K562 (cell line): ENCODE measurements around the gene ATP5PO. TPM values are rescaled to one million over a fixed set of nuclear protein-coding genes. Genes with fewer than 3 reads are reported as not detected.

Source experiments
- CREB1 ChIP-seq, 2 experiments: sonication (generic) in 1 of 2; formaldehyde crosslinking in 1 of 2; IDR thresholded peaks; 2 replicates each; pipeline versions ENCODE4 v1.6.1 to v1.8.0; 2012 to 2022; ENCODE audit warnings: inconsistent platforms in 1 of 2, mild to moderate bottlenecking in 1 of 2, missing genetic modification reagents in 1 of 2, moderate library complexity in 1 of 2
- HEY1 ChIP-seq: fragments of 250-450 bp; sonication (Bioruptor Pico); IDR thresholded peaks from 2 replicates; pipeline ENCODE4 v1.5.0; 2020; ENCODE audit warnings: mild to moderate bottlenecking, moderate library complexity, borderline replicate concordance
- HMG20B ChIP-seq: fragments of 250-450 bp; sonication (Bioruptor Pico); IDR thresholded peaks from 2 replicates; pipeline ENCODE4 v1.5.0; 2021; ENCODE audit warnings: mild to moderate bottlenecking
- MXI1 ChIP-seq: IDR thresholded peaks from 2 replicates; pipeline ENCODE4 v1.6.1; 2011; ENCODE audit warnings: low read depth, mild to moderate bottlenecking, improper control_type of control experiment, low read length
- MYC ChIP-seq, 2 experiments: fragments of 250-450 bp in 1 of 2; sonication (Bioruptor Pico) in 1 of 2; IDR thresholded peaks; 2 replicates each; pipeline versions ENCODE4 v1.5.1 to v1.6.1; 2012 to 2021; ENCODE audit warnings: low read depth in 2 of 2, borderline replicate concordance in 1 of 2, improper control_type of control experiment in 1 of 2, low read length in 1 of 2, mild to moderate bottlenecking in 1 of 2, moderate library complexity in 1 of 2
- NFRKB ChIP-seq: fragments of 450-650 bp; IDR thresholded peaks from 2 replicates; pipeline ENCODE4 v1.6.1; 2016; ENCODE audit warnings: low read depth
- RAD21 ChIP-seq, 2 experiments: fragments of 250-450 bp in 1 of 2; fragments of 450-650 bp in 1 of 2; sonication (Bioruptor Pico) in 1 of 2; formaldehyde crosslinking in 1 of 2; IDR thresholded peaks in 1 of 2; conservative IDR thresholded peaks in 1 of 2; 2 replicates each; pipeline versions ENCODE4 v1.4.0 to v1.8.0; 2020 to 2022; ENCODE audit warnings: mild to moderate bottlenecking in 2 of 2, moderate library complexity in 1 of 2
- SRSF7 ChIP-seq: fragments of 200-400 bp; formaldehyde crosslinking; optimal IDR thresholded peaks from 2 replicates; pipeline ENCODE3; 2017; ENCODE audit warnings: mild to moderate bottlenecking, low read depth, low read length
- TAF9B ChIP-seq: fragments of 450-650 bp; IDR thresholded peaks from 2 replicates; pipeline ENCODE4 v1.6.1; 2018; ENCODE audit warnings: mild to moderate bottlenecking; ENCODE audit not compliant: partially characterized antibody
- YY1 ChIP-seq, 3 experiments: IDR thresholded peaks; 2 replicates each; pipeline ENCODE4 v1.6.1; 2011; ENCODE audit warnings: low read length in 2 of 3, mild to moderate bottlenecking in 2 of 3, moderate library complexity in 2 of 3, borderline replicate concordance in 1 of 3, control low read depth in 1 of 3, low read depth in 1 of 3; ENCODE audit not compliant: insufficient read depth in 3 of 3, insufficient replicate concordance in 2 of 3, control insufficient read depth in 1 of 3, insufficient read length in 1 of 3; ENCODE audit errors: extremely low read depth in 1 of 3
- ZNF197 ChIP-seq: fragments of 200-800 bp; sonication (Bioruptor generic); IDR thresholded peaks from 2 replicates; pipeline ENCODE4 v1.6.1; 2016; ENCODE audit warnings: low read depth, missing genetic modification characterization, missing compliant biosample characterization
- ZNF707 ChIP-seq: fragments of 250-450 bp; sonication (Bioruptor Pico); conservative IDR thresholded peaks from 2 replicates; pipeline ENCODE4 v1.8.0; 2022; ENCODE audit warnings: inconsistent platforms, mild to moderate bottlenecking, moderate library complexity
- polyA plus RNA-seq, 8 experiments: library from polyadenylated mRNA; depleted of rRNA in 4 of 8; stranded (reverse) in 5 of 8; unstranded in 3 of 8; fragments of >200 nt; fragmentation: Nextera tagmentation in 2 of 8; fragmentation: Illumina TruSeq in 1 of 8; extraction: Ambion mirVana in 2 of 8; extraction: Trizol in 1 of 8; gene quantifications; 2 replicates each; pipeline versions ENCODE4 v1.2.1 to v1.2.3, GENCODE V29; 2011 to 2014; ENCODE audit warnings: inconsistent platforms in 1 of 8, missing spikeins in 1 of 8
- total RNA-seq, 7 experiments: library from RNA; depleted of rRNA in 6 of 7; stranded (reverse); fragments of >200 nt in 6 of 7; fragmentation: Illumina TruSeq in 2 of 7; extraction: Trizol in 2 of 7; gene quantifications; 2 replicates each; pipeline versions ENCODE4 v1.2.1 to v1.2.3, GENCODE V29; 2011 to 2021; ENCODE audit warnings: low replicate concordance in 1 of 7
- TF ChIP-seq, protein P1 (sequence below): fragments of 200-600 bp; sonication (generic); IDR thresholded peaks from one replicate; pipeline ENCODE4 v1.6.1; 2012; ENCODE audit warnings: mild to moderate bottlenecking, low read depth, low read length, inconsistent platforms
- TF ChIP-seq, protein P2 (sequence below): fragments of 250-450 bp; sonication (Bioruptor Pico); IDR thresholded peaks from 2 replicates; pipeline ENCODE4 v1.9.0; 2021; ENCODE audit warnings: mild to moderate bottlenecking

Gene ATP5PO
- total and polyA plus RNA-seq, 9 of the 15 experiments (the other 6 are each of a cell fraction or from before 2014, with no cell fraction given), result 367 to 2,722 (median 808) TPM

DNA sequence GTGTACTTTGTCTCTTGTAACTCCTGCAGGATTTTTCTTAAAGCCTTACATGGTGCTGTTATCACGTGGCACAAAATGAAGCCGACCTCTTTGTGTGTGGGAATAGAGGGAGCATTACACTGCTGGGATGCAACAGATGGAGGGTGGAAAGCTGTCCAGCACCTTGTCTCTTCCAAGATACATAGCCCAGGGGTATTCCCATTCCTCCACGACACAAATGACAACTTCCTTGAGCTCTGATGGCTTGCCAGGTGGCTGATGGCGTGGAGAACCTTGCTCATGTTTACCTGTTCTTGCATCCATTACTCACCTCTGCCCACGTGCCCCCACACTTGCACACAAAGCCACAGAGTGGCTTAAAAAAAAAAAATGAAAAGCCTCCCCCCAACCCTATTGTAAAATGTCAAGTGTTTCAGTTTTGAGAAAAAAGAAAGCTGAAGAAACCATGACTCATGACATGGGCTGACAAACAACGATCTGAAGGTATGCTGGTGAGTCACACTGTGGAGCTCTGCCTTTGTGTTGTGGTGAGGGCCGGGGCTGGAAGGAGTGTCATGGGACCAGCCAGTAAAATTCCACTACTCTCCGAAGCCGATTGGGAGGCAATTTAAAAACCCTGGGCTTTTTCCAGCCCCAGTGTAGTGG is 32.0 kb upstream of the ATP5PO start (continued):
- TF ChIP-seq, protein P1, sequence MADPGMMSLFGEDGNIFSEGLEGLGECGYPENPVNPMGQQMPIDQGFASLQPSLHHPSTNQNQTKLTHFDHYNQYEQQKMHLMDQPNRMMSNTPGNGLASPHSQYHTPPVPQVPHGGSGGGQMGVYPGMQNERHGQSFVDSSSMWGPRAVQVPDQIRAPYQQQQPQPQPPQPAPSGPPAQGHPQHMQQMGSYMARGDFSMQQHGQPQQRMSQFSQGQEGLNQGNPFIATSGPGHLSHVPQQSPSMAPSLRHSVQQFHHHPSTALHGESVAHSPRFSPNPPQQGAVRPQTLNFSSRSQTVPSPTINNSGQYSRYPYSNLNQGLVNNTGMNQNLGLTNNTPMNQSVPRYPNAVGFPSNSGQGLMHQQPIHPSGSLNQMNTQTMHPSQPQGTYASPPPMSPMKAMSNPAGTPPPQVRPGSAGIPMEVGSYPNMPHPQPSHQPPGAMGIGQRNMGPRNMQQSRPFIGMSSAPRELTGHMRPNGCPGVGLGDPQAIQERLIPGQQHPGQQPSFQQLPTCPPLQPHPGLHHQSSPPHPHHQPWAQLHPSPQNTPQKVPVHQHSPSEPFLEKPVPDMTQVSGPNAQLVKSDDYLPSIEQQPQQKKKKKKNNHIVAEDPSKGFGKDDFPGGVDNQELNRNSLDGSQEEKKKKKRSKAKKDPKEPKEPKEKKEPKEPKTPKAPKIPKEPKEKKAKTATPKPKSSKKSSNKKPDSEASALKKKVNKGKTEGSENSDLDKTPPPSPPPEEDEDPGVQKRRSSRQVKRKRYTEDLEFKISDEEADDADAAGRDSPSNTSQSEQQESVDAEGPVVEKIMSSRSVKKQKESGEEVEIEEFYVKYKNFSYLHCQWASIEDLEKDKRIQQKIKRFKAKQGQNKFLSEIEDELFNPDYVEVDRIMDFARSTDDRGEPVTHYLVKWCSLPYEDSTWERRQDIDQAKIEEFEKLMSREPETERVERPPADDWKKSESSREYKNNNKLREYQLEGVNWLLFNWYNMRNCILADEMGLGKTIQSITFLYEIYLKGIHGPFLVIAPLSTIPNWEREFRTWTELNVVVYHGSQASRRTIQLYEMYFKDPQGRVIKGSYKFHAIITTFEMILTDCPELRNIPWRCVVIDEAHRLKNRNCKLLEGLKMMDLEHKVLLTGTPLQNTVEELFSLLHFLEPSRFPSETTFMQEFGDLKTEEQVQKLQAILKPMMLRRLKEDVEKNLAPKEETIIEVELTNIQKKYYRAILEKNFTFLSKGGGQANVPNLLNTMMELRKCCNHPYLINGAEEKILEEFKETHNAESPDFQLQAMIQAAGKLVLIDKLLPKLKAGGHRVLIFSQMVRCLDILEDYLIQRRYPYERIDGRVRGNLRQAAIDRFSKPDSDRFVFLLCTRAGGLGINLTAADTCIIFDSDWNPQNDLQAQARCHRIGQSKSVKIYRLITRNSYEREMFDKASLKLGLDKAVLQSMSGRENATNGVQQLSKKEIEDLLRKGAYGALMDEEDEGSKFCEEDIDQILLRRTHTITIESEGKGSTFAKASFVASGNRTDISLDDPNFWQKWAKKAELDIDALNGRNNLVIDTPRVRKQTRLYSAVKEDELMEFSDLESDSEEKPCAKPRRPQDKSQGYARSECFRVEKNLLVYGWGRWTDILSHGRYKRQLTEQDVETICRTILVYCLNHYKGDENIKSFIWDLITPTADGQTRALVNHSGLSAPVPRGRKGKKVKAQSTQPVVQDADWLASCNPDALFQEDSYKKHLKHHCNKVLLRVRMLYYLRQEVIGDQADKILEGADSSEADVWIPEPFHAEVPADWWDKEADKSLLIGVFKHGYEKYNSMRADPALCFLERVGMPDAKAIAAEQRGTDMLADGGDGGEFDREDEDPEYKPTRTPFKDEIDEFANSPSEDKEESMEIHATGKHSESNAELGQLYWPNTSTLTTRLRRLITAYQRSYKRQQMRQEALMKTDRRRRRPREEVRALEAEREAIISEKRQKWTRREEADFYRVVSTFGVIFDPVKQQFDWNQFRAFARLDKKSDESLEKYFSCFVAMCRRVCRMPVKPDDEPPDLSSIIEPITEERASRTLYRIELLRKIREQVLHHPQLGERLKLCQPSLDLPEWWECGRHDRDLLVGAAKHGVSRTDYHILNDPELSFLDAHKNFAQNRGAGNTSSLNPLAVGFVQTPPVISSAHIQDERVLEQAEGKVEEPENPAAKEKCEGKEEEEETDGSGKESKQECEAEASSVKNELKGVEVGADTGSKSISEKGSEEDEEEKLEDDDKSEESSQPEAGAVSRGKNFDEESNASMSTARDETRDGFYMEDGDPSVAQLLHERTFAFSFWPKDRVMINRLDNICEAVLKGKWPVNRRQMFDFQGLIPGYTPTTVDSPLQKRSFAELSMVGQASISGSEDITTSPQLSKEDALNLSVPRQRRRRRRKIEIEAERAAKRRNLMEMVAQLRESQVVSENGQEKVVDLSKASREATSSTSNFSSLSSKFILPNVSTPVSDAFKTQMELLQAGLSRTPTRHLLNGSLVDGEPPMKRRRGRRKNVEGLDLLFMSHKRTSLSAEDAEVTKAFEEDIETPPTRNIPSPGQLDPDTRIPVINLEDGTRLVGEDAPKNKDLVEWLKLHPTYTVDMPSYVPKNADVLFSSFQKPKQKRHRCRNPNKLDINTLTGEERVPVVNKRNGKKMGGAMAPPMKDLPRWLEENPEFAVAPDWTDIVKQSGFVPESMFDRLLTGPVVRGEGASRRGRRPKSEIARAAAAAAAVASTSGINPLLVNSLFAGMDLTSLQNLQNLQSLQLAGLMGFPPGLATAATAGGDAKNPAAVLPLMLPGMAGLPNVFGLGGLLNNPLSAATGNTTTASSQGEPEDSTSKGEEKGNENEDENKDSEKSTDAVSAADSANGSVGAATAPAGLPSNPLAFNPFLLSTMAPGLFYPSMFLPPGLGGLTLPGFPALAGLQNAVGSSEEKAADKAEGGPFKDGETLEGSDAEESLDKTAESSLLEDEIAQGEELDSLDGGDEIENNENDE, result no peak
- peak in 1 of 3 experiments; percentile 60 for TF ChIP-seq YY1 (IDR thresholded peaks at IDR 0.05; ENCODE audit: borderline replicate concordance in 1 of 3, control insufficient read depth in 1 of 3, extremely low read depth in 1 of 3, insufficient read depth in 3 of 3, insufficient read length in 1 of 3, insufficient replicate concordance in 2 of 3, low read depth in 1 of 3, low read length in 2 of 3)
- TF ChIP-seq NFRKB, result peak; percentile 76; the same call in 1 of the 2 replicates
- 0 out of 2 replicates have a peak, but pooled peaks have one; percentile 43 for TF ChIP-seq HEY1 (CRISPR knock-in tag)
- TF ChIP-seq TAF9B, result peak; percentile 57
- peak; percentile 73; the same call in 1 of the 2 replicates for TF ChIP-seq MYC (IDR thresholded peaks at IDR 0.05; ENCODE audit: low read depth, low read length)
- peak; percentile 45; the same call in 1 of the 2 replicates for TF ChIP-seq MYC (CRISPR knock-in tag; IDR thresholded peaks at IDR 0.05; ENCODE audit: borderline replicate concordance, low read depth)
- TF ChIP-seq ZNF197 (CRISPR knock-in tag), result peak; percentile 76; the same call in 1 of the 2 replicates
- TF ChIP-seq HMG20B (CRISPR knock-in tag), result no peak
- peak in 1 of 2 experiments; percentile 42; a peak in 2 of 4 replicates for TF ChIP-seq RAD21 (CRISPR knock-in tag; conservative IDR thresholded peaks at IDR 0.05 in 1 of 2, IDR thresholded peaks at IDR 0.05 in 1 of 2)
- TF ChIP-seq MXI1, result no peak
- no peak for TF ChIP-seq ZNF707
- TF ChIP-seq SRSF7, result no peak
- TF ChIP-seq CREB1 (IDR thresholded peaks at IDR 0.05), result peak; percentile 33; the same call in 1 of the 2 replicates
- 0 out of 2 replicates have a peak, but pooled peaks have one; percentile 15 for TF ChIP-seq CREB1 (CRISPR knock-in tag; IDR thresholded peaks at IDR 0.05)
- TF ChIP-seq, protein P2, sequence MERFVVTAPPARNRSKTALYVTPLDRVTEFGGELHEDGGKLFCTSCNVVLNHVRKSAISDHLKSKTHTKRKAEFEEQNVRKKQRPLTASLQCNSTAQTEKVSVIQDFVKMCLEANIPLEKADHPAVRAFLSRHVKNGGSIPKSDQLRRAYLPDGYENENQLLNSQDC (CRISPR knock-in tag), result no peak
